Measurements from ENCODE around the gene CAPN3.

CAPN3 gene

GRCh38 chr15:42457445-42458442 lies 98.4 kb downstream of the CAPN3 start:
- no peak for DNase-seq

- no peak for DNase-seq
These were observed 102.0 kb downstream of the CAPN3 start for GRCh38 chr15:42461261-42461660.
